HL-60/S4 treated with retinoic acid at 250 ng/mL for 4 days and 3 days (cell line): ENCODE data around the gene ITSN2.

Source experiments
- in situ Hi-C: fragments of 300-500 bp; cut with MboI; formaldehyde crosslinking; loops from 2 replicates; pipeline ENCODE4 v1.7.0; 2022; ENCODE audit warnings: low sequenced_read_pairs

ITSN2 gene

DNA sequence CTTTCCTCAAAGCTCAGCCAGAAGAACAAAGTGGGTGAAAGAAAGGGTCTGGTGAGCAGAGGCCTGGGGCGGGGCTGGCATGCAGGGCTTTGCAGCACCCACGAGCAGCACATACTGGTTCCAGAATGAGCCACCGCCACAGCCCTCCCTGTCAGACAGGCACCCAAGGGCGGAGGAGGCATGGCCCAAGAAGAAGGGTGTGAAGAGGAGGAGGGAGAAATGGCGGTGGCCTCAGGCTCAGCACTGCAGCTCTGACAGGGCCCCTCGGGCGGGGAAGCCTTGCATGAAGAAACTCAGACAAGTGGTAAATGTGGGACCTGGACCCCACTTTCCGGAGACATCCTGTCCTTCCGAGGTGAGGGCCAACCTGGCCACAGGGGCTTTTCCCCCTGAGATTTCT, 169.8 kb downstream of the ITSN2 start:
- in situ Hi-C loops: no loop called here

DNA sequence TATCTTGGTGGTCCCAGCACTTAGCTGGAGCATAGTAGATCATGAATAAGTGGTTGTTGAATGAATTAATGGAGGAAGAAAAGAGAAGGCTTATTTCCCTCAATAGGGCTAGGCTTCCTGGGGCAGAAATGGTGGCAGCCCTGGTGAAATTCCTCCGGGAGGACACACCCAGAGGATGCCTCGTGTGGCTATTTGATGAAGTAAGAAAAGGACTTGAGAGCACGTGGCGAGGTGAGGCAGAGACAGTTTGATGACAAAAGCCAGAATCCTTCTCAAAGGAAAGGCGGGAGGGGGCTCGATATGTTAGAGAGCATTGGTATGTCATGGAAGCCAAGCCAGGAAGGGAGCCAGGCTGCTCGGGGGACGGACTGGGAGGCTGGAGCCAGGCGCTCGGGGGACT, 170.8 kb downstream of the ITSN2 start:
- in situ Hi-C loops: no loop called here

DNA sequence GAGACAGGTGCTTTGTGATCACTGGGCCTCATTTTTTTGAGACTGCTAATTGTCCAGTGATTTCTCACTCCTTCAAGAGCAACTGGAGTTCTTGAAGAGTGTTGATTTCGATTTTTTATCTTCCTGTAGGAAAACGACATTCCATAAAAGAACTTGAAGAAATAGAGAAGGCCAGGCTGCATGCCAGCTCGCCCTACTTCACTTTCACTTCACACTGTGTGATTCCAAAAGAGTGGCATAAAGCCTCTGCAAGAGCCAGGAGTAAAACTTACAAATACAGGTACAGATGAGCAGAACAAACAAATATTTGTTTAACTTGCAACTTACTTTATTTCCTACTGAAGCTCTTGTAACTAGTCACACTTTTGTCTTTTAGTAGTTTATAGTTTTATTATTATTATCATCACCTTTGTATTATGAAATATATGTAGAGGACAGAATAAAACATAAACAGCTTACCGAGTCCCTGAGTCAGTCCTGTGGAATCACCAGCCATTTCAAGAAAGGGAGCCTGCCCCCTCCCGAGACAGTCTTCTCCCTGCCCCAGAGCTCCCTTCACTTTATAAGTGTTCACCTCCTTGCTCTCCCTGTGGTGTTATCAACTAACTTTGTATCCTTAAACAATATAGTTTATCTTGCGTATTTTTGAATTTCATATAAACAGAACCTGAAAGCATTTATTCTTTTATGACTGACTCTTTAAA, 176.8 kb downstream of the ITSN2 start:
- in situ Hi-C loops: no loop called here

DNA sequence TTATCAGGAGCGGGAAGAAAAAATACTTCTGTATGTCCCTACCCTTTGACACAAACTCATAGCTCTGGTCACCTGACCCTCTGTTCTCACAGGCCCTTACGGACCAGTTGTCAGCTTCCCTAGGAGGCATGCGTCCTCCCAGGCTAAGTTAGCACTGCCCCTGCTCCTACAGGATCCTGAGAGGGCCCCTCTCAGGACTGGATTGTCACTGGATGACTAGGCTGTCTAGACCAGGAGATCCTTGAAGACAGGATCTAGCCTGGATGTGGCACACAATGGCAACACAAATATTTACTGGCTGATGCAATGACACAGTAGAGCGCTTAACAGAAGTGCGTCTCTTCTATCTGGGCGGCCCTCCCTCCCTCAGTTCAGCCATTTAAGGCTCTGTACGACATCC, 177.8 kb downstream of the ITSN2 start:
- in situ Hi-C loops: no loop called here

DNA sequence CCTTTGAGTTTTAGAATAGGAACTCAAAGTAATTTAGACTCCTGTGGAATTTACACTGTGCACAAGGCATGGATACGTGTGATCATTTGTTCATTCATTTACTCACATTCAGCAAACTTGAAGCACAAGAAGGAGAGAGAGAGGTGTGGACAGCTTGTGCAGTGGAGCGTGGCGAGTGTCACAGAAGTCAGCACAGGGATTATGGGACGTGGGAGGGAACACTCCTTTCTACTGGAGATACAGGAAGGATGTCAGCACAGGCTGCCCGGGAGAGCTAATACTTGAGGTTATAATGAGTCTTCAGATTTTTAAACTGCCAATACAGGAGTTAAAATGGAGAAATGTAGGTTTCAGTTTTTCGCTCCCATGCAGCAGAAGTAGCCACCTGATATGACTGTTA, 178.5 kb downstream of the ITSN2 start:
- in situ Hi-C loops: no loop called here

DNA sequence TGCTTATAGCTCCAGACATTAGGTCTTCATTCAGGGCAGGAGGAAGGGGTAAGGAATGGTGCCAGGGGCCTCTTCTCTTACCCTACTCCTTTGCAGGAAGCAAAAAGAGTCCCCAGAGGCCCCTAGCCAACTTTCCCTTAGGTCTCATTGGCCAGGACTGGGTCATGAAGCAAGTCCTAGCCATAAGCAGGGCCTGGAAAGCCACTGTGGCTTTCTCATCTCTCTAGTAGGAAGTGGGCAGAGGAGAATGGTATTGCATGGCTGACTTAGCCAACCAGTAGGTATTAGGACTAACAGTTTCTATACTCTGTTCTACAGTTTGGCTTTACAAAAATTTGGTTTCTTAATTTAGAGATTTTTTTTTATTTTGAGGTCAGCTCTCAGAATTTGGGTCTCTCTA, 180.7 kb downstream of the ITSN2 start:
- in situ Hi-C loops: no loop called here

DNA sequence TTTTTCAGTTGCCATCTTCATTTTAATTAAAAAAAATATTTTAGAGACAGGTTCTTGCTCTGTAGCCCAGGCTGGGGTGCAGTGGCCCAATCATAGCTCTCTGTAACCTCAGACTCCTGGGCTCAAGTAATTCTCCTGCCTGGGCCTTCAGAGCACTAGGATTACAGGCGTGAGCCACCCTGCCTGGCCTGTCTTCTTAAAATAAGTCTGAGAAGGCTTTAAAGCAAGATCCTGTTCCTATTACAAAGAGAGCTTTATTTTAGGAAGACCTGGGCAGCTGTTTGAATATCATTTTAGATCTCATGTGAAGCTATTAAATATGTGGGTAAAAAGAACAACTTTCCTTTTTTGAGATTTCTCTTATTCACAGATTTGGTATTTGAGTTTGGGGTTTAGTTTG, 184.0 kb downstream of the ITSN2 start:
- in situ Hi-C loops: no loop called here

DNA sequence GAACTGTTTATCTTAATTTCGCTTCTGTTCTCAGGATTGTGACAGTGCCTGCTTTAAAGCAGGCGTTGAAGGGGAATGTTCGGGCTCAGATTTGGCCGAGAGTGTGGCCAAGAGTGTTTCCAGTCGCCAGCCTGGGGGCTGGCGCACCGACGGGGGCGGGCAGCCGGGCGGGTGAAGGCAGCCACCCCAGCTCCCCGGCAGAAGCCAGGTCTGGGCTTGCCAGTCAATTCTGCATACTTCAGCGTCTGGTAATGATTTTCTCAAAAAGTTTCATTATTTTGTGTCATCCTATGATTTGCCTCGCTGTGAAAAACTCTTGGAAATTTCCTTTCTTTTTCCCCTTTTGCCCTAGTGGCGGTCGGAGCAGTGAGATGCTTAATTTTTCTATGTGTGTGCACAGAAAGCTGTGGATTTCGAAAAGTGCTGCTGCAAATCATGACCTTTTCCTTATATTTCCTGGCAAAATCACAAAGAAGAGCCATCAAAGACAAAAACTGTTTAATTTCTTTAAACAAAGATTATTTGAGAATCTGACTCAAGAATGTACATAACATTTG, 184.6 kb downstream of the ITSN2 start:
- in situ Hi-C loops: no loop called here

DNA sequence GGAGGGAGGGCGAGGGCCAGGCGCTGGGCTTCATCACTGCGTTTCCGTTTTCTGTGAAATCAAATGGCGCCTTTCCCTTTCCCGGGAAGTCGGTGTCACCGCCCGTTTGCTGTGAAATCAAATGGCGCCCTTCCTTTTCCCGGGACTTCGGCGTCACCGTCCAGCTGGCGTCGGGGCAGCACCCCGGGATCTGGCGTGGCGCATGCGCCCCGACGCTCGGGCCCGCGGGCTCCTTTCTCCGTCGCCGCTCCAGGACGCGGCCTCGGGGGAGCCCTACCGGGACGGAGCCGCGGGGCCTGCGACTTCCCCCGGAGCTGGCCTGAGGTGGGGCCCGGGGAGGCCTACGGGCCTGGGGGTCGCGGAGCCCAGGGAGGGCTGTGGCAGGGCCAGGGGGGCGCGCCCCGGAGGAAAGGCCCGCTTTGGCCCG, 185.5 kb downstream of the ITSN2 start, which contains the start of gene FAM228A:
Gene FAM228A (plus strand): TSS at position 203 of the 427 bp plus-strand sequence. CDS start 428 bp downstream, outside the sequence.
- in situ Hi-C loops: no loop called here

DNA sequence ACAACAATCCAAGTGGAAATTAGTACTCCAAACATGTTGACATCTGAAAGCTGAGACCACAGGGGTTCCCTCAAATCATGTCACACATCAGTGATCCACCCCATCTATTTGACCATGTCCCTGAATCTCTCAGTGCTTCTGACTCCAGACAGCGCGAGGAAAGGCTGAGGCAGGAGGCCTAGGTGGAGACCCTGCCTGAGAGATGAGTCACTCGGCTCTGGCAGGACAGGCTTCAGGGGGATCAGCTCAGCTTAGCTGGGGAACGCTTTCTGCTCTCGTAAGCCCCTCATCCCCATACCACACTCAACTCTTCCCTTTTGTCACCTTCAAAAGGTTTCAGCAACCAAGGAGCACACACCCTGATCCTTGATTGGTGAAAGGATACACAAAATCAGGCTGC, 191.3 kb downstream of the ITSN2 start:
- in situ Hi-C loops: no loop called here

DNA sequence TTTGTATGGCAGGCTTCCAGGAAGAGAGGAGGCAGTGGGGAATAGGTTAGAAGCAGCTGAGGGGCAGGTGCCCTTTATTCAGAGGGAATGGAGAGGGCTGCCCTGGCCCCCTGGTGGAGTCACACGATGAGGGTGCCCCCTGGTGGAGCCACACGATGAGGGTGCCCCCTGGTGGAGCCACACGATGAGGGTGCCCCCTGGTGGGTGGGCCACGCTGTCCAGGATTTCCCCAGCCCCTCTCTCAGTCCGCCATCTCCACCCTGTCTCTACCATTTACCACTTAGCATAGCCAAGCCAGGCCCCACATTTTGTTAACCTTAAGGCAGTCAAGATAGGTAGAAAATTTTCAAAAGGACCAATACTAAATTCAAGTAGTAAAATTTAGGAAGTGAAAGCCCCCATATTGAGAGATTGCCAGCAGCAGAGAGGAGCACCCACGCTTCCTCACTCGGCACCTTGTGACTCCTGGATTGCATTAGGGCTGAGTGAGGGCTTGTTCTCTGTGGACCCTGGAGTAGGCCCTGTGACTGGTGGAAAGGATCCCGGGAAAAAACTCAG, 195.8 kb downstream of the ITSN2 start:
- in situ Hi-C loops: no loop called here

DNA sequence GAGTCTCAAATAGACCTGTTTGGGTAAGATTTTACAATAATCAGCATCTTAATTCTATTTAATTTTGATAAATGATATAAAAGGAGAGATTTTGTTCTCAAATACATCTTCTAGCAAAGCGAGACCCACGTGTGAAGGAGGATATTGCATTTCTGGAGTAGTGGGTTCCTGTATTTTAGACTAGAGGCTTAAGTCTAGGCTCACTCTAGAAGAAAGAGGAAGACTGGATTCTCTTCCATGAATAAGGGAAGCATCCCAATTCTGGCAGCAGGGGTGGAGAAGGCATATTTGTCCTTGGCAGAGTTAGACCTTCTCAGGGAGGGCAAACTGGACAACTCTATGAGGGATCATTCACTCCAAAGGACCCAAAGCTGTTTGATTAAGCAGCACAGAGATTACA, 196.7 kb downstream of the ITSN2 start:
- in situ Hi-C loops: no loop called here

DNA sequence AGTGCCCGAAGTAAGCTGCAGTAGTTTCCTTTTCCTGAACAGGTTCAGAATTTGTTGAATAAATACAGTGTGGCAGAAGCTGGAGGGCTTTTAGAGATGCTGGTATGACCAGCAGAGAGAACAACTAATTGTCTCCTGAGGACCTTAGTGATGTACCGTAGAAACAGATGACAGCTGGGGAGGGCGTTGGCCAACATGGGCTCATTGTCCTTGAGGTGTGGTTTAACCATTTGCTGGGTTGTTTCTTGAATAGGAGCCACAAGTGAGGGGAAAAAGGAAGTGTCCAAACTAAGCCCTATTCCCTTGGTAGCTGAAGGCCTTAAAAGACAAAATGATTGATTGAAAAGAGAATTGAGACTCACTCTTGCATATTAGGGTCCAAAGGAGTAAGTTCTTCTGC, 197.2 kb downstream of the ITSN2 start:
- in situ Hi-C loops: no loop called here

DNA sequence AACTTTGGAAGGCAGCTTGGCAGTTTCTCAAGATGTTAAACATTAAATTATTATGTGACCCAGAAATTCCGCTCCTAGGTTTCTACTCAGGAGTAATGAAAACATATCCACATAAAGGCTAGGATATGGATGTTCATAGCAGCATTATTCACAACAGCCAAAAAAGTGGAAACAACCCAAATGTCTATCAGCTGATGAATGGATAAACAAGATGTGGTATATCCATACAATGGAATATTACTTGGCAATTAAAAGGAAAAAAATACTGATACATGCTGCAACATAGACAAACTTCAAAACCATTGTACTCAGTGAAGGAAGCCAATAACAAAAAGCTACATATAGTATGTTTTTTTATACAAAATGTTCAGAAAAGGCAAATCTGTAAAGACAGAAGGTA, 197.8 kb downstream of the ITSN2 start:
- in situ Hi-C loops: no loop called here

DNA sequence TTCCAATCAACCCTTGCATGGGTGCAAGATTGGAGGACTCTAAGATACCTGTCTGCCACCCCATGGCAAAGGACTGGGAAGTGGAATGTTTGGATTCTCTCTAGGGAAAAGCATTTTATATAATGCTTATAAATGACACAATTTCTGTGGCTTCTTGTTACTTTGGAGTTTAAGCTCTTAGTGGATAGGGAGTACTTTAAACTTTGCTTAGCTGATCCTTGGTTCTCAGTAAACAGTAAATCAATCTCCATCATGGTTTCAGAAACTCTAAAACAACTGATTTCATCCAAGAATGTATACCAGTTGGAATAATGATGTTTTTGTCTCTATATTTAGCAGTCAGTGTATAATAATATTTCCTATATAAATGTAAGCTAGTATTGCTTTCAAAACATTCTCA, 199.6 kb downstream of the ITSN2 start:
- in situ Hi-C loops: no loop called here

DNA sequence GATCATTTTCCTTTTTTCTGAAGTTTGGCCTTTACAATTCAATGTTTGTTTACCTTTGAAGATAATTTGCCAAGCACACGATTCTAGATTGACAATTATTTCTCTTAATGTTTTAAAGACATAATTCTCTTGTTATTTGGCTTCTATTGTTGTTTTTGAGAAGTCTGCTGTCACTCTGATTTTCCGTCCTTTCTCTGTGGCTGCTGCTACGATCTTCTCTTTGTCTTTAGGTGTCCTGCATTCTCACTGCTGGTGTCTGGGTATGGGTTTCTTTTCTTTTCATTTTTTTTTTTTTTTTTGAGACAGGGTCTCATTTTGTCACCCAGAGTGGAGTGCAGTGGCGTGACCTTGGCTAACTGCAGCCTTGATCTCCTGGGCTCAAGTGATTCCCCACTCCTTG, 200.6 kb downstream of the ITSN2 start:
- in situ Hi-C loops: no loop called here

DNA sequence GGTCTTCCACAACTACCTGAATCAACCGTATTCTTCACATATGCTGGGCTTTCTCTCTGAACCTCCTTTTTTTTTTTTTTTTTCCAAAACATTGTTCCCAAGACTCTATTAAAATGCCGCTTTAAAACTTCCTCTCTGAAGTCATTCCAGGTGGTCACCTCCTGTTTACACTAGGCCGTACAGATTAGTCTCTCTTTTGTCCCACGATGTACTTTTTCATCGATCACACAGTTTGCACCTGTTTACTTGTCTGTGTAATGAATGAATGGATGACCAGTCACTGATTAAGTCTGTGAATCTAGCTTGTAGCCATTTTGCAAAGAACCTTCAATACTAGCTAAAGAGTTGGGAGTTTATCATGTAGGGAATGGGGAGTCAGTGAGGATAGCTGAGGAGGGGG, 202.2 kb downstream of the ITSN2 start:
- in situ Hi-C loops: no loop called here

DNA sequence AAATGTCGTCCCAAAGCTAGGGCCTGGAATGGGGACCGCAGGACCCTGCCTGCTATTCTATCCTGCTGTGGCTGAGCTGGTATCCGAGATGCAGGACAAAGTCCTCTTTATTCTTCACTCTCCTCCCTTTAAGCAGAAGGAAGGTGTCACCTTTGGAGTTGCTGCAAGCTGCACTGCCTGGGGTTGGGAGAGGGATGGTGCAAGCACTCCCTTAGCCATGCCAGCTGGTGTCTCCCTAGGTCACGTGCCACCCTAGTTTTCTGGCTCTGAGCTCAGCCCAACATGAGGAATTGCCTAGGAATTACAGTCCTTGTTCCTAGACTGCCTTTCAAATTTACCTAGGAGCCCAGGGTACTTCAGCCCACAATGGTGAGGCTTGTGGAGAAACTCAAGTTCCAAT, 206.9 kb downstream of the ITSN2 start:
- in situ Hi-C loops: no loop called here
